ENCODE data around the gene MED25. TPM values are rescaled to one million over a fixed set of nuclear protein-coding genes. Genes with fewer than 3 reads are reported as not detected.

Gene MED25
- 21.1 and 32.3 TPM in 2 replicates for total RNA-seq

DNA sequence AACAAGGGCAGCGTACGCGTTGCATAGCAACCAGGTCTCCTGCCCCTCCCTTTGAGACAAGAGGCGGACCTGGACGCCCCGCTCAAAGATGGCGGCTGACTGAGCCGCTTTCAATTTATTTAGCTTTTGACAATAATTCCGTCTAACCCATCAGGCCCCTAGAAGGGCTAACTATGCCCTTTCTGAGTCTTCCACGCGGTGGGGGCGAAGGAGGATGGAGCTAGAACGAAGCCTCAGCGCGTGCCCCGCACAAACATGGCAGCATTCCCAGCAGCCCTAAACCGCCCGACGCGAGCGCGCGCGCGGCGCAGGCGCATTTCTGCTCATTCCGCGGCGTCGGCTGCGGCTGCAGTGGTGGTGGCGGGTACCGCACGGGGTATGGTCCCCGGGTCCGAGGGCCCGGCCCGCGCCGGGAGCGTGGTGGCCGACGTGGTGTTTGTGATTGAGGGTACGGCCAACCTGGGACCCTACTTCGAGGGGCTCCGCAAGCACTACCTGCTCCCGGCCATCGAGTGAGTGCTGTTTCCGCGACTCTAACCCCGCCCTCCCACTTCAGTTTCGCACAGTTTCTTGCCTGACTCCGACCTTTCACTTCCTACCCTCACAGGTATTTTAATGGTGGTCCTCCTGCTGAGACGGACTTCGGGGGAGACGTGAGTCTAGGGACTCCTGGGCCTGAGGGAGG is at the start of gene MED25:
Gene MED25, plus strand, starts transcription at position 326 of the 685 bp plus-strand sequence. Its CDS starts 53 bp downstream, at position 379.

DNA sequence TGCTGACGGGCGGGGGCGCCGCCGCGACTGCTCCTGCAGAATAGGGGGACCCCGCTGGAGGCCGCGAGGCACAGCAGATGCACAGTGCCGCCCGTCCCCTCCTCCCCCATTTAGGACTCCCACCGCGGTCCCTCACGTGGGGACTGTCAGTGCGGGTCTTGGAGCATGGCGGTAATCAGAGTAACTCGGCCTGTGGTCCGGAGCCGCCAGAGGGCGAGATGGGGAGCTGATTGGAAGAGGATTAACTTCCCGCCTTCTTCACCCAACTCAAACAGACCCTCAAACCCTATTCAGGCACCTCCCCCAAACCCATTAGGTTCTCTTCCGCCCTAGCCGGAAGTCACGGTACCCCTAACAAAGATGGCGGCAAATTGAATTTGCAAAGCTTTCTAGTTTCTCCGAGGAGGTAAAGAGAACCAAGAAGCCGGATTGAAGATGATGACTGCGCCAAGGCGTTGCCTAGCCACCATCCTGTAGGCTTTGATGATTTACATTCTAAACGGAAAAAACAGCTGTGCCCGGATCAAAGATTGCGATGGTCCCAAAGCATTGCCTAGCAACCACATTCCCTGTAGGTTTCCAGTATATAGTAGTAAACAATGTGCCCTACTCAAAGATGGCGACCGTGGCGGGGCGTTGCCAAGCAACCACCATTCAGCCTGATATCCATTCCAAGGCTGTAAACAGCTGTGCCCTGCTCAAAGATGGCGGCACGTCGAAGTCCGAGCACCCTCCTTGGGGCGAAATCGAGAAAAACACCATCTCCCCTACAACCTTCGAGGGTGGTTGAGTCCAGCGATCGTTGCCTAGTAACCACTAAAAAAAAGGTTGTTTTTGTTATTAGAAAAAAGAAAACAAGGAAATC is 4.9 kb upstream of the MED25 start, which contains the start of gene FUZ:
Gene FUZ, minus strand, starts transcription at position 296 of the 865 bp plus-strand sequence. Its CDS starts 186 bp downstream, at position 110.

DNA sequence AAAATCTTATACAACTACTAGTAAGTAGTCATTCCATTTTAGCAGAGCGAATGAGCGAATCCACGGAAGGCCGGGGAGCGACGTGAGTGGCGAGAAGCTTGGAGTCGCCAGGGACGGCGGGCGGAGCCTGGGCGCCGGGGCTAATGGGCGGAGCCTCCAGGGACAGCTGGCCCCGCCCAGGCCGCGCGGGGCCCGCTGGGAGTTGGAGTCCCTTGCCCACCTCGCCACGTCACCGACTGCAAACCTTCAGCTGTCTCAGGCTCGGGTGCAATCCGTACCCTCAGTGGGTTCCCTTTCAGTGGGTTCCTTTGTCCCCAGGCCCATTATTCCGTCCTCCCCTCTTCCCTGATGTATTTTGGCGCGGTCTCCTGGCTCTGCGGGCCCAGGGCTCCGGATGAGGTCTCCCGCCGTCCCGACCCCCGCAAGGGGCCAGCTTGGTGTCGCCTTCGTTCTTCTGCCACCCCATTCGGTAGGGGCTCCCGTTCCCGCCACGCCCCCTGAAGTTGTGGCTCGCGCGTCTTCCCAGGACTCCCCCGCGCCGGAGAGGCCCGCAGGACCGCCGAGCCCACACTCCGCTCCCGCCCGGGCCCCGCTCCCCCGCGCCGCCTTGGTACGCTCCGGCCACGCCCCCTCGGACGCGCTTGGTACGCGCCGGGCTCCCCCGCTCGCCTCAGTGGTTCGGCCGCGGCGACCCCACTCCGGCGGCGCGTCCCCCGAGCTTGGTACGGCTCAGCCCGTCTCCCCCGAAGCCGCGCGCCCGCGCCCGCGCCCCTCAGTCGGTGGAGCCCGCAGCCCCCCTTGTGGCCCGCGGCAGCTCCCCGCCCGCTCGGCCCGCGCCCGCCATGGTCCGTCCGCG is 32.6 kb downstream of the MED25 start, which contains the start of gene PTOV1:
Gene PTOV1, plus strand, starts transcription at position 673 of the 856 bp plus-strand sequence.

DNA sequence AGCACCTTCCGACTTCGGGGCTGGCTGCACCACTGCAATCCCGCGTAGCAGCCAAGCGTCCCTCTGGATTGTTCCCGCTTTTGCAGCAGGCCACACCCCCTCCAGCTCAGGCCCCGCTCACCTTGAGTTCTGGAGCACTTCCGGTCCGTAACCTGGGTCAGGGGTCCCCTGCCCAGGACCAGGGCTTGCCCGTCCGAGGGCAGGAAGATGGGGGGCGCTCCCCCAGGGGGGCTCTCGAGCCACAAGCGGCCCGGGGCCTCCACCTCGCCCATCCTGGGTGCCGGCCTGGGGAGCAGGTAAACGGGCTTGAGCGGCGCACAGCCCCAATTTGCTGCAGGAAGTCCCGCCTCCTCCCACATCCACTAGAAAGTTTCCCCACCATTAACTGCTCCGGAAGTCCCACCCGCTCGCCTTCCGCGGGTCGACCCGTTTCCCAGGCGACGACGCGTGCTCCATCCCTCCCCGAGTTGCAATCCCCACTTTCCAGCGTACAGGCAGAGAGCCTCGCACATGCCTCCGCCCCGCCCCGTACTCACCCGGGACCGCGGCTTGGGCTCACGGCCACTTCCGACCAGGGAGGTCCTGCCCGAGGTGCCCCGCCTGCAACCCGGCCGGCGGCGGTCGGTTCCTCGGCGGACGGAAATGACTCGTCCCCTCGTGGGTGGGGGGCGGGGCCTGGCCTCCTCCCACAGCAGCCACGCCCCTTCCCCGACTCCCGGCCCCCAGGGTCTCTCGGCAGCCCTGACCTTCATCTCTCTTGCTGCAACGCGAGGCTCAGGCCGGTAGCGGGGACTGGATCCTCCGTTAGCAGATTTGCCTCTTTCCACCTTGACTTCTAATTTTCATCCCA is 49.1 kb downstream of the MED25 start, which contains the start of gene PNKP:
Gene PNKP, minus strand, starts transcription at position 644 of the 850 bp plus-strand sequence. Its CDS starts 372 bp downstream, at position 272.

DNA sequence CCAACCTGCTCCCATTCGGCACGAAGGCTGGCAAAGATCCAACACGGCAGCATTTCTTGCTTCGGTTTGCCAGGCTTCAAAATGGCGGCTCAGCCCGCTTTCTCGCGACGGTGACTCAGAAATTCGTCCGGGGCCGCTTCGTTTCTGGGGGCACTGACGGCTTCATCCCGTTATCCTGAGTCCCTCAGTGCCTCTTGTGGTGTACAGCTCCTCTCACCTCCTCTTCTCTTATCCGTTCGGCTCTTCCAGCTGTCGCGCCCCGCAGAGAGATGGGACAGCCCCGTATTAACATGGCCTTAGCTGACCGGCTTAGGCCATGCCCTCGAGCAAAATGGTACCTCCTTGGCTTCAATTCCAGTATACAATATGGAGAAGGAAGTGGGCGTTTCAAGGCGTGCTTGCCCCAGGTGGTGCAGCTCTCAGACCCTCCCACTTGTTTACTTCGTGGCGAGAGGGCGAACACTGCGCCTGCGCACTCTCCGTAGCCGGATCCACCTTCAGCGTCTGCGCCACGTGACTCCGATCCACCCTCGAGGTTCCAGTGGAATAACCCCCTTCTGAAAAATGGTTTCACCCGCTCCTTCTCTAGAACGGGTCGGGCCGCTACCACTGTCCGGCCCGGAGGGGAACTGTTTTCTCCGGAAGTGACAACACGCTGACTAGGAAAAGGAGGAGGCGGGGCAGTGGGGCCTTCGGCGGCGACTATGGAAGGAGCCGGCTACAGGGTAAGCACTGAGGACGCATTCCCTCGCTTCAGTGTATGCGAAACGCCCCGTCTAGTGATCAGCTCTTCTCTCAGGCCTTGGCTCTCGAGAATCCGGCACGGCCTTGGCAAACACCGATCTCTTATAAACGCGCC is 59.2 kb downstream of the MED25 start, which contains the start of the genes AKT1S1 and TBC1D17:
Gene AKT1S1, minus strand, starts transcription at position 336 of the 859 bp plus-strand sequence. CDS start 4,060 bp downstream, outside the sequence.
Gene TBC1D17, plus strand, starts transcription at position 683 of the 859 bp plus-strand sequence. Its CDS starts 22 bp downstream, at position 705.

Other genes with a start within 250 kb of the MED25 start
- gene NOSIP, start 237.7 kb upstream of the MED25 start, total RNA-seq: 80.7 and 83.4 TPM in 2 replicates
- gene PRRG2, start 237.0 kb upstream of the MED25 start, total RNA-seq: 2.1 and 4.5 TPM in 2 replicates
- gene PRR12, start 227.1 kb upstream of the MED25 start, total RNA-seq: 7.4 and 16.8 TPM in 2 replicates
- 64.0 and 122 TPM in 2 replicates for gene RRAS, start 178.1 kb upstream of the MED25 start, total RNA-seq
- gene SCAF1, start 176.1 kb upstream of the MED25 start, total RNA-seq: 29.5 and 39.8 TPM in 2 replicates
- gene IRF3, start 152.4 kb upstream of the MED25 start, total RNA-seq: 43.8 and 83.4 TPM in 2 replicates
- gene BCL2L12, start 152.4 kb upstream of the MED25 start, total RNA-seq: 12.6 and 19.8 TPM in 2 replicates
- gene PRMT1, start 141.0 kb upstream of the MED25 start, total RNA-seq: 174 and 372 TPM in 2 replicates
- 1.7 and 2.9 TPM in 2 replicates for gene ADM5, start 128.7 kb upstream of the MED25 start, total RNA-seq
- gene CPT1C, start 127.2 kb upstream of the MED25 start, total RNA-seq: 15.8 and 50.0 TPM in 2 replicates
- not detected in 2 replicates for gene TSKS, start 55.0 kb upstream of the MED25 start, total RNA-seq
- gene AP2A1, start 51.3 kb upstream of the MED25 start, total RNA-seq: 128 and 138 TPM in 2 replicates
- gene FUZ, start 5.0 kb upstream of the MED25 start, total RNA-seq: 21.5 and 30.1 TPM in 2 replicates
- 94.0 and 139 TPM in 2 replicates for gene PTOV1, start 32.9 kb downstream of the MED25 start, total RNA-seq
- gene PNKP, start 49.3 kb downstream of the MED25 start, total RNA-seq: 29.1 and 52.8 TPM in 2 replicates
- 25.7 and 38.6 TPM in 2 replicates for gene AKT1S1, start 59.1 kb downstream of the MED25 start, total RNA-seq
- gene TBC1D17, start 59.4 kb downstream of the MED25 start, total RNA-seq: 22.5 TPM in 2 replicates
- 1.3 TPM in 1 of 2 replicates, not detected in the other for gene IL4I1, start 78.6 kb downstream of the MED25 start, total RNA-seq
- 4.5 and 15.4 TPM in 2 replicates for gene ATF5, start 110.9 kb downstream of the MED25 start, total RNA-seq
- 25.5 and 46.2 TPM in 2 replicates for gene NUP62, start 111.2 kb downstream of the MED25 start, total RNA-seq
- not detected in 2 replicates for gene SIGLEC11, start 142.9 kb downstream of the MED25 start, total RNA-seq
- 22.5 and 26.8 TPM in 2 replicates for gene VRK3, start 207.1 kb downstream of the MED25 start, total RNA-seq
- gene ZNF473, start 207.7 kb downstream of the MED25 start, total RNA-seq: 8.1 and 9.9 TPM in 2 replicates

All from epithelial cell of alveolus of lung (primary cell).